Left lung (tissue), 10 donors: ENCODE data around the gene LRRC8A. TPM values are rescaled to one million over a fixed set of nuclear protein-coding genes. Genes with fewer than 3 reads are reported as not detected.
"Not testable (repeated sequence)": the region's sequence is repeated elsewhere in the genome, so short reads cannot be mapped to it uniquely, and the experiment has no call there.

Experiments used
- ATAC-seq: fragments of 200-7000 bp; cut with Tn5 transposase; one replicate; pipeline ENCODE4 v1.9.1; 2020; ENCODE audit warnings: moderate library complexity
- DNase-seq, 4 donors: peaks; one replicate each; pipeline ENCODE4 v3.0.0-alpha.2; 2013 to 2020
- H3K27ac ChIP-seq, 2 donors: fragments of 200-600 bp; sonication (generic) in 1 of 2; one replicate each; pipeline versions ENCODE4 v1.5.0 to v1.8.0; 2020 to 2021
- H3K27me3 ChIP-seq, 2 donors: fragments of 200-600 bp; sonication (generic) in 1 of 2; one replicate each; pipeline versions ENCODE4 v1.5.0 to v1.8.0; 2020 to 2021
- H3K36me3 ChIP-seq, 2 donors: fragments of 200-600 bp; sonication (generic) in 1 of 2; one replicate each; pipeline versions ENCODE4 v1.5.0 to v1.8.0; 2020 to 2021
- H3K4me1 ChIP-seq, 2 donors: fragments of 200-600 bp; one replicate each; pipeline ENCODE4 v1.8.0; 2021
- H3K4me3 ChIP-seq, 2 donors: fragments of 200-600 bp; sonication (generic) in 1 of 2; one replicate each; pipeline versions ENCODE4 v1.5.0 to v1.8.0; 2020 to 2021; ENCODE audit warnings: mild to moderate bottlenecking in 1 of 2
- H3K9me3 ChIP-seq, 2 donors: fragments of 200-600 bp; sonication (generic) in 1 of 2; one replicate each; pipeline versions ENCODE4 v1.5.0 to v1.8.0; 2020 to 2021
- CTCF ChIP-seq, 2 donors: fragments of 200-600 bp; sonication (generic) in 1 of 2; IDR thresholded peaks; one replicate each; pipeline versions ENCODE4 v1.5.0 to v1.8.0; 2021; ENCODE audit warnings: antibody characterized with exemption in 2 of 2
- intact Hi-C, 2 donors: fragments of 100-400 bp; cut with DNase I; formaldehyde crosslinking; loops; one replicate each; pipeline versions ENCODE4 v1.11.2 to v1.14.2; 2022
- polyA plus RNA-seq, 6 donors: library from polyadenylated mRNA; unstranded; fragments of 120-200 nt; gene quantifications; one replicate each; pipeline ENCODE4 v1.2.1, GENCODE V29; 2013; ENCODE audit not compliant: insufficient read length in 6 of 6
- total RNA-seq, 2 donors: library from RNA; stranded (reverse); fragmentation: NEBNext Ultra II Directional; extraction: Animal tissue kit (Norgen Biotek cat#: 25700); gene quantifications; one replicate each; pipeline ENCODE4 v1.2.1, GENCODE V29; 2021
- donor health status: DM: no; HTN: yes; CAD: no.
- donor health status: DM: no; HTN: no; CAD: no.

LRRC8A gene
- total and polyA plus RNA-seq, 8 donors: 24.6 to 70.6 (median 29.3) TPM

GRCh38 chr9:128836509-128837145, 45.3 kb upstream of the LRRC8A start:
- Histone ChIP-seq H3K36me3 (peaks cover 0 to 7% of the 10 kb centered on the region in 2 donors), H3K4me1 (no peaks in the 10 kb centered on the region), H3K27me3 (no peaks in the 10 kb centered on the region), H3K27ac (no peak overlapping the region), H3K9me3 (no peaks in the 10 kb centered on the region), H3K4me3 (no peak overlapping the region)
- intact Hi-C loops: no loop called here
- ATAC-seq (no peak), DNase-seq (peak in 1 of 4 donors; percentile 66)
- no peak for TF ChIP-seq CTCF (IDR thresholded peaks at IDR 0.05)

- Histone ChIP-seq H3K27me3 (no peaks in the 10 kb centered on the region), H3K4me3 (no peak overlapping the region), H3K4me1 (no peaks in the 10 kb centered on the region), H3K27ac (no peak overlapping the region), H3K36me3 (peaks cover 0 to 12% of the 10 kb centered on the region in 2 donors), H3K9me3 (no peaks in the 10 kb centered on the region)
- DNase-seq (peak in 1 of 4 donors; percentile 37), ATAC-seq (no peak)
- TF ChIP-seq CTCF (IDR thresholded peaks at IDR 0.05): no peak
- intact Hi-C loops: no loop called here
Measured at GRCh38 chr9:128838338-128838737, 43.6 kb upstream of the LRRC8A start.

GRCh38 chr9:128840524-128840923, 41.4 kb upstream of the LRRC8A start:
- H3K27ac ChIP-seq: no peak overlapping the region
- no peak for DNase-seq
- intact Hi-C loops: no loop called here
- ATAC-seq: no peak
- no peaks in the 10 kb centered on the region for H3K27me3 ChIP-seq
- H3K4me1 ChIP-seq: no peaks in the 10 kb centered on the region
- peaks cover 0 to 7% of the 10 kb centered on the region in 2 donors for H3K36me3 ChIP-seq
- no peak for TF ChIP-seq CTCF (IDR thresholded peaks at IDR 0.05)
- H3K9me3 ChIP-seq: no peaks in the 10 kb centered on the region
- H3K4me3 ChIP-seq: no peak overlapping the region

- no peak for TF ChIP-seq CTCF (IDR thresholded peaks at IDR 0.05)
- H3K27me3 ChIP-seq: no peaks in the 10 kb centered on the region
- intact Hi-C loops: no loop called here
- no peak overlapping the region for H3K27ac ChIP-seq
- peaks cover 0 to 6% of the 10 kb centered on the region in 2 donors for H3K36me3 ChIP-seq
- H3K9me3 ChIP-seq: no peaks in the 10 kb centered on the region
- DNase-seq: no peak
- no peak overlapping the region for H3K4me3 ChIP-seq
- H3K4me1 ChIP-seq: no peaks in the 10 kb centered on the region
- ATAC-seq: no peak
Measured at GRCh38 chr9:128841694-128842492, 40.0 kb upstream of the LRRC8A start.

GRCh38 chr9:128843171-128843570, 38.8 kb upstream of the LRRC8A start:
- ATAC-seq, H3K36me3 ChIP-seq, H3K4me1 ChIP-seq, H3K27ac ChIP-seq, H3K4me3 ChIP-seq, DNase-seq, H3K9me3 ChIP-seq, H3K27me3 ChIP-seq, intact Hi-C loops: not testable (repeated sequence)
